Iris pigment epithelial cell (primary cell): Measurements from ENCODE around the gene FBXO31.
A peak's percentile ranks its signal among the peaks of the same experiment; 100 is the strongest.
"Not testable (repeated sequence)": the region's sequence is repeated elsewhere in the genome, so short reads cannot be mapped to it uniquely, and the experiment has no call there.

Source experiments
- DNase-seq: peaks from one replicate; pipeline ENCODE4 v3.0.0-alpha.2; 2011; ENCODE audit warnings: low read depth

FBXO31 gene

GRCh38 chr16:87410968-87411367, 27.4 kb upstream of the FBXO31 start:
- DNase-seq: no peak

GRCh38 chr16:87410530-87410929, 27.0 kb upstream of the FBXO31 start:
- no peak for DNase-seq

- DNase-seq: no peak
Observed at GRCh38 chr16:87409781-87410180, 26.2 kb upstream of the FBXO31 start.

- DNase-seq: no peak
Observed at GRCh38 chr16:87409153-87409552, 25.6 kb upstream of the FBXO31 start.

GRCh38 chr16:87407511-87408112, 24.0 kb upstream of the FBXO31 start:
- DNase-seq: peak; percentile 55

GRCh38 chr16:87406495-87407088, 23.0 kb upstream of the FBXO31 start:
- no peak for DNase-seq

GRCh38 chr16:87404764-87405625, 21.4 kb upstream of the FBXO31 start:
- DNase-seq: no peak

GRCh38 chr16:87395181-87395842, 11.7 kb upstream of the FBXO31 start:
- no peak for DNase-seq

- no peak for DNase-seq
Observed at GRCh38 chr16:87393680-87394055, 10.1 kb upstream of the FBXO31 start.

GRCh38 chr16:87392821-87393679, 9.5 kb upstream of the FBXO31 start:
- peak; percentile 55 for DNase-seq

GRCh38 chr16:87391950-87392820, 8.6 kb upstream of the FBXO31 start, which contains the start of gene MAP1LC3B:
TSS of gene MAP1LC3B (plus strand) at chr16:87392336. CDS start at chr16:87392428, 92 bp downstream.
- peak; percentile 94 for DNase-seq

GRCh38 chr16:87391324-87391949, 7.9 kb upstream of the FBXO31 start:
- no peak for DNase-seq

- no peak for DNase-seq
Observed at GRCh38 chr16:87390641-87391323, 7.2 kb upstream of the FBXO31 start.

GRCh38 chr16:87389914-87390313, 6.3 kb upstream of the FBXO31 start:
- DNase-seq: not testable (repeated sequence)

- no peak for DNase-seq
Observed at GRCh38 chr16:87389245-87389644, 5.7 kb upstream of the FBXO31 start.

GRCh38 chr16:87388818-87389134, 5.2 kb upstream of the FBXO31 start:
- no peak for DNase-seq

- peak; percentile 100 for DNase-seq
Observed at GRCh38 chr16:87387942-87388817, 4.6 kb upstream of the FBXO31 start.

GRCh38 chr16:87384875-87385167, 1.2 kb upstream of the FBXO31 start:
- DNase-seq: not testable (repeated sequence)
